Gastroesophageal sphincter (tissue), 4 donors: ENCODE data around the gene ZNF384. TPM values are rescaled to one million over a fixed set of nuclear protein-coding genes. Genes with fewer than 3 reads are reported as not detected.
"Not testable (repeated sequence)": the region's sequence is repeated elsewhere in the genome, so short reads cannot be mapped to it uniquely, and the experiment has no call there.

Experiments used
- ATAC-seq: fragments of 150-250 bp; one replicate; pipeline ENCODE4 v1.9.1; 2016; ENCODE audit warnings: mild to moderate bottlenecking, moderate library complexity
- H3K27ac ChIP-seq, 4 donors: fragments of 200-600 bp; sonication (generic) in 3 of 4; 1 replicate in 3 of 4; 2 replicates in 1 of 4; pipeline ENCODE4 v1.5.1; 2016 to 2019
- H3K27me3 ChIP-seq: fragments of 200-600 bp; sonication (generic); one replicate; pipeline ENCODE4 v1.5.1; 2019
- H3K36me3 ChIP-seq, 2 donors: fragments of 200-600 bp; sonication (generic); one replicate each; pipeline ENCODE4 v1.5.1; 2019; ENCODE audit warnings: control low read depth in 1 of 2
- H3K4me1 ChIP-seq, 3 donors: fragments of 200-600 bp; sonication (generic); 1 replicate in 2 of 3; 2 replicates in 1 of 3; pipeline ENCODE4 v1.5.1; 2016 to 2019; ENCODE audit warnings: control low read depth in 2 of 3
- H3K4me3 ChIP-seq, 2 donors: fragments of 200-600 bp; sonication (generic); one replicate each; pipeline ENCODE4 v1.5.1; 2019; ENCODE audit warnings: mild to moderate bottlenecking in 1 of 2, moderate library complexity in 1 of 2
- H3K9me3 ChIP-seq, 3 donors: fragments of 200-600 bp; sonication (generic); one replicate each; pipeline ENCODE4 v1.5.1; 2017 to 2019; ENCODE audit warnings: control low read depth in 2 of 3
- EP300 ChIP-seq: sonication (generic); formaldehyde crosslinking; IDR thresholded peaks from one replicate; pipeline ENCODE4 v1.6.1; 2017; ENCODE audit warnings: antibody characterized with exemption, mild to moderate bottlenecking
- POLR2A ChIP-seq, 2 donors: fragments of 450-650 bp; IDR thresholded peaks; one replicate each; pipeline ENCODE4 v1.6.1; 2017; ENCODE audit warnings: antibody characterized with exemption in 2 of 2, mild to moderate bottlenecking in 2 of 2, moderate library complexity in 1 of 2
- POLR2AphosphoS5 ChIP-seq: sonication (generic); formaldehyde crosslinking; IDR thresholded peaks from one replicate; pipeline ENCODE4 v1.6.1; 2017; ENCODE audit warnings: antibody characterized with exemption
- WGBS, 2 donors: methylation state at CpG; one replicate each; pipeline ENCODE4 v1.1.5; 2018; ENCODE audit warnings: low coverage in 1 of 2; 5-methylcytosine and 5-hydroxymethylcytosine counted together
- total RNA-seq, 4 donors: library from RNA; depleted of rRNA; stranded (reverse); fragments of >200 nt; gene quantifications; one replicate each; pipeline ENCODE4 v1.1.0, GENCODE V29; 2016
- TF ChIP-seq, protein P1 (sequence below), 4 experiments: fragments of 200-600 bp in 2 of 4; fragments of 450-650 bp in 2 of 4; sonication (generic) in 1 of 4; IDR thresholded peaks; one replicate each; pipeline ENCODE4 v1.5.1; 2017 to 2019; ENCODE audit warnings: antibody characterized with exemption in 4 of 4, mild to moderate bottlenecking in 2 of 4, moderate library complexity in 2 of 4

Gene ZNF384
- total RNA-seq, 4 donors from 2014 or later: 26.1 to 57.5 (median 43.6) TPM

DNA sequence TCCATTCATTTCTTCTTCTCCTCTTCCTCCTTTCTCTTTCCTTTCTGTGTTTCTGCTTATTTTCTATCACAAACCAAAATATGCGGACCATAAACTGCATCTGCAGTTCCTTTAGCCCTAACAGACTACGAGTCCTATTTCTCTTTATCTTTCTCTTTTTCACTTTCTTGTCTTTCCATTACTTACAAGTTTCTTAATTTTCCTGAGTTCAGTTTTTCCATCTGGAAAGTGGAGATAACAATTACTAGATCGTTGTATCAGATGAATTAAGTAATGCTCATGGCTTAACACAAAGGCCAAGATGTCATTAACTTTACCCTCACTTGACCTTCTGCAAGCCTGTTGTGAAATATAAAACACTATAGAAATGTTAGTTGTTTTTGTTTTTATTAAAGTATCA, 33.7 kb upstream of the ZNF384 start:
- Histone ChIP-seq H3K27ac (no peak overlapping the region), H3K36me3 (peaks cover 0 to 21% of the 10 kb centered on the region in 2 donors), H3K27me3 (no peaks in the 10 kb centered on the region), H3K9me3 (no peaks in the 10 kb centered on the region), H3K4me3 (no peak overlapping the region), H3K4me1 (peaks cover 0 to 16% (median 9%) of the 10 kb centered on the region in 3 donors)
- WGBS, 2 donors: 73 to 87% methylated on average over 3 of the region's 3 CpGs
- no peak for ATAC-seq
- TF ChIP-seq, protein P1, sequence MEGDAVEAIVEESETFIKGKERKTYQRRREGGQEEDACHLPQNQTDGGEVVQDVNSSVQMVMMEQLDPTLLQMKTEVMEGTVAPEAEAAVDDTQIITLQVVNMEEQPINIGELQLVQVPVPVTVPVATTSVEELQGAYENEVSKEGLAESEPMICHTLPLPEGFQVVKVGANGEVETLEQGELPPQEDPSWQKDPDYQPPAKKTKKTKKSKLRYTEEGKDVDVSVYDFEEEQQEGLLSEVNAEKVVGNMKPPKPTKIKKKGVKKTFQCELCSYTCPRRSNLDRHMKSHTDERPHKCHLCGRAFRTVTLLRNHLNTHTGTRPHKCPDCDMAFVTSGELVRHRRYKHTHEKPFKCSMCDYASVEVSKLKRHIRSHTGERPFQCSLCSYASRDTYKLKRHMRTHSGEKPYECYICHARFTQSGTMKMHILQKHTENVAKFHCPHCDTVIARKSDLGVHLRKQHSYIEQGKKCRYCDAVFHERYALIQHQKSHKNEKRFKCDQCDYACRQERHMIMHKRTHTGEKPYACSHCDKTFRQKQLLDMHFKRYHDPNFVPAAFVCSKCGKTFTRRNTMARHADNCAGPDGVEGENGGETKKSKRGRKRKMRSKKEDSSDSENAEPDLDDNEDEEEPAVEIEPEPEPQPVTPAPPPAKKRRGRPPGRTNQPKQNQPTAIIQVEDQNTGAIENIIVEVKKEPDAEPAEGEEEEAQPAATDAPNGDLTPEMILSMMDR (IDR thresholded peaks at IDR 0.05): no peak

DNA sequence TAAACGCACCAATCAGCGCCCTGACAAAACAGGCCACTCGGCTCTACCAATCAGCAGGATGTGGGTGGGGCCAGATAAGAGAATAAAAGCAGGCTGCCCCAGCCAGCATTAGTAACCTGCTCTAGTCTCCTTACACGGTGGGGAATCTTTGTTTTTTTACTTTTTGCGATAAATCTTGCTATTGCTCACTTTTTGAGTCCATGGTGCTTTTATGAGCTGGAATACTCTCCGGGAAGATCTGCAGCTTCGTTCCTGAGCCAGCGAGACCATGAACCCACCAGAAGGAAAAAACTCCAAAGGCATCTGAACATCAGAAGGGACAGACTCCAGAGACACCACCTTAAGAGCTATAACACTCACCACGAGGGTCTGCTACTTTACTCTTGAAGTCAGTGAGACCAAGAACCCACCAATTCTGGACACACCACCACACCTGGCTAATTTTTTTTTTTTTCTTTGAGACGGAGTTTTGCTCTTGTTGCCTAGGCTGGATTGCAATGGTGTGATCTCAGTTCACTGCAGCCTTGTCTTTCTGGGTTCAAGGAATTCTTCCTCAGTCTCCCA, 27.8 kb upstream of the ZNF384 start:
- Histone ChIP-seq H3K4me1 (no peaks in the 10 kb centered on the region), H3K27me3 (peaks cover 47% of the 10 kb centered on the region), H3K36me3 (no peaks in the 10 kb centered on the region), H3K27ac (no peak overlapping the region), H3K4me3 (no peak overlapping the region), H3K9me3 (no peaks in the 10 kb centered on the region)
- TF ChIP-seq EP300: no peak
- no peak for TF ChIP-seq POLR2AphosphoS5
- TF ChIP-seq, protein P1 (IDR thresholded peaks at IDR 0.05): no peak
- TF ChIP-seq POLR2A (IDR thresholded peaks at IDR 0.05): no peak
- WGBS, 2 donors: 82 to 85% methylated on average over 5 of the region's 10 CpGs
- no peak for ATAC-seq

DNA sequence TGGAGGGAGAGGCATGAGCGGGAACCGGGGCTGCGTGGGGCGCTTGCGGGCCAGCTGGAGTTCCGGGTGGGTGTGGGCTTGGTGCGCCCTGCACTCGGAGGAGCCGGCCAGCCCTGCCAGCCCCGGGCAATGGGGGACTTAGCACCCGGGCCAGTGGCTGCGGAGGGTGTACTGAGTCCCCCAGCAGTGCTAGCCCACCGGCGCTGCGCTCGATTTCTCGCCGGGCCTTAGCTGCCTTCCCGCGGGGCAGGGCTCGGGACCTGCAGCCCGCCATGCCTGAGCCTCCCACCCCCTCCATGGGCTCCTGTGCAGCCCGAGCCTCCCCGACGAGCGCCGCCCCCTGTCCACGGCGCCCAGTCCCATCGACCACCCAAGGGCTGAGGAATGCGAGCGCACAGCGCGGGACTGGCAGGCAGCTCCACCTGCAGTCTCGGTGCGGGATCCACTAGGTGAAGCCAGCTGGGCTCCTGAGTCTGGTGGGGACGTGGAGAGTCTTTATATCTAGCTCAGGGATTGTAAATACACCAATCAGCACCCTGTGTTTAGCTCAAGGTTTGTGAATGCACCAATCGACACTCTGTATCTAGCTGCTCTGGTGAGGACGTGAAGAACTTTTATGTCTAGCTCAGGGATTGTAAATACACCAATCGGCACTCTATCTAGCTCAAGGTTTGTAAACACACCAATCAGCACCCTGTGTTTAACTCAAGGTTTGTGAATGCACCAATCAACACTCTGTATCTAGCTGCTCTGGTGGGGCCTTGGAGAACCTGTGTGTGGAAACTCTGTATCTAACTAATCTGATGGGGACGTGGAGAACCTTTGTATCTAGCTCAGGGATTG, 27.1 kb upstream of the ZNF384 start:
- H3K27ac ChIP-seq, H3K4me3 ChIP-seq, H3K9me3 ChIP-seq, H3K4me1 ChIP-seq, ATAC-seq, H3K36me3 ChIP-seq: not testable (repeated sequence)
- H3K27me3 ChIP-seq: peaks cover 54% of the 10 kb centered on the region
- WGBS, 2 donors: 100% methylated on average over 1 of the region's 41 CpGs; no CpG with 5 or more reads in 1 of the 2 donors

DNA sequence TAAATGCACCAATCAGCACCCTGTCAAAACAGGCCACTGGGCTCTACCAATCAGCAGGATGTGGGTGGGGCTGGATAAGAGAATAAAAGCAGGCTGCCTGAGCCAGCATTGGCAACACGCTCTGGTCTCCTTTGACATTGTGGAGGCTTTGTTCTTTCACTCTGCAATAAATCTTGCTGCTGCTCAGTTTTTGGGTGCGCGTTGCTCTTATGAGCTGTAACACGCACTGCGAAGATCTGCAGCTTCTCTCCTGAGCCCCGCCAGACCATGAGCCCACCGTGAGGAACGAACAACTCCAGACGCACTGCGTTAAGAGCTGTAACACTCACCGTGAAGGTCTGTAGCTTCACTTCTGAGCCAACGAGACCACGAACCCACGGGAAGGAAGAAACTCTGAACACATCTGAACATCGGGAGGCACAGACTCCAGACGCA, 19.8 kb upstream of the ZNF384 start:
- Histone ChIP-seq H3K4me3 (no peak overlapping the region), H3K4me1 (no peaks in the 10 kb centered on the region), H3K27ac (no peak overlapping the region), H3K36me3 (no peaks in the 10 kb centered on the region), H3K9me3 (no peaks in the 10 kb centered on the region), H3K27me3 (peaks cover 98% of the 10 kb centered on the region)
- 52 to 78% methylated on average over 2 to 8 of the region's 16 CpGs for WGBS, 2 donors
- no peak for ATAC-seq
- TF ChIP-seq, protein P1 (IDR thresholded peaks at IDR 0.05): no peak
- TF ChIP-seq POLR2A (IDR thresholded peaks at IDR 0.05): no peak
- no peak for TF ChIP-seq POLR2AphosphoS5
- TF ChIP-seq EP300: no peak

DNA sequence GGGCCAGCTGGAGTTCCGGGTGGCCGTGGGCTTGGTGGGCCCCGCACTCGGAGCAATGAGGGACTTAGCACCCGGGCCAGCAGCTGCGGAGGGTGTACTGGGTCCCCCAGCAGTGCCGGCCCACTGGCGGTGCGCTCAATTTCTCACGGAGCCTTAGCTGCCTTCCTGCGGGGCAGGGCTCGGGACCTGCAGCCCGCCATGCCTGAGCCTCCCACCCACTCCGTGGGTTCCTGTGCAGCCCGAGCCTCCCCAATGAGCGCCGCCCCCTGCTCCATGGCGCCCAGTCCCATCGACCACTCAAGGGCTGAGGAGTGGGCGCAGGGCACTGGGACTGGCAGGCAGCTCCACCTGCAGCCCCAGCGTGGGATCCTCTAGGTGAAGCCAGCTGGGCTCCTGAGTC, 19.2 kb upstream of the ZNF384 start:
- not testable (repeated sequence) for H3K4me3 ChIP-seq, H3K27ac ChIP-seq, ATAC-seq, H3K36me3 ChIP-seq, H3K4me1 ChIP-seq, H3K9me3 ChIP-seq
- H3K27me3 ChIP-seq: peaks cover 100% of the 10 kb centered on the region
- no CpG with 5 or more reads among the region's 21 CpGs for WGBS, 2 donors

DNA sequence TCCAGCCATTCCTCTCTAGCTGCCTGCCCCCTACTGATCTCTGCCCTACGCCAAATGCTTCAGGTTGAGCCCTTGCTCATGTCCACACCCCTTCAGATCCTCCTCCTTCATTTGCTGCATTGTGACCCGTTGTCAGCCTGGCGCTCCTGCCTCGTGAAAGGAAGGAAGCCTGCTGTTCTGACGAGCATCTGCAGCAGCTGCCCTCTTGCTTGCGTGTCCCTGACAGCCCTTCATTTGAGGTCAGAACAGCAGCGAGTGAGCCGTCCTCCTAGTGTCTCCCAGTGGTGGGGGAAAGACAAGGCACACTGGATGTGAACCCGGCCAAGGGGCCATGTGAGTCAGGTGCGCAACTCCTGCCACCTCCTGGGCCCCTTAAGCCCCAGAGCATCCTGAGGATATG, 14.5 kb upstream of the ZNF384 start:
- H3K9me3 ChIP-seq: no peaks in the 10 kb centered on the region
- peaks cover 0 to 19% (median 14%) of the 10 kb centered on the region in 3 donors for H3K4me1 ChIP-seq
- peaks cover 100% of the 10 kb centered on the region for H3K27me3 ChIP-seq
- no peak for TF ChIP-seq POLR2AphosphoS5
- TF ChIP-seq, protein P1 (IDR thresholded peaks at IDR 0.05): no peak
- no peak for TF ChIP-seq POLR2A (IDR thresholded peaks at IDR 0.05)
- no peak for TF ChIP-seq EP300
- no peaks in the 10 kb centered on the region for H3K36me3 ChIP-seq
- WGBS, 2 donors: 15% methylated on average over 3 of the region's 10 CpGs; no CpG with 5 or more reads in 1 of the 2 donors
- no peak for ATAC-seq
- no peak overlapping the region for H3K4me3 ChIP-seq
- H3K27ac ChIP-seq: no peak overlapping the region
